GM12878 (cell line): ENCODE data around the gene ACVR2A. TPM values are rescaled to one million over a fixed set of nuclear protein-coding genes. Genes with fewer than 3 reads are reported as not detected.
A peak's percentile ranks its signal among the peaks of the same experiment; 100 is the strongest.

Experiments used
- BACH1 ChIP-seq: fragments of 450-650 bp; IDR thresholded peaks from 2 replicates; pipeline ENCODE4 v1.6.1; 2017; ENCODE audit warnings: mild to moderate bottlenecking, borderline replicate concordance
- CBFB ChIP-seq: IDR thresholded peaks from 2 replicates; pipeline ENCODE4 v1.6.1; 2016; ENCODE audit warnings: antibody characterized with exemption, low read depth
- DPF2 ChIP-seq: fragments of 450-650 bp; IDR thresholded peaks from 2 replicates; pipeline ENCODE4 v1.6.1; 2017; ENCODE audit warnings: mild to moderate bottlenecking
- EED ChIP-seq: sonication (generic); IDR thresholded peaks from 2 replicates; pipeline ENCODE4 v1.6.1; 2016; ENCODE audit warnings: antibody characterized with exemption, low read depth
- ELK1 ChIP-seq: IDR thresholded peaks from 2 replicates; pipeline ENCODE4 v1.6.1; 2012; ENCODE audit warnings: low read depth, low read length, improper control_type of control experiment
- ETV6 ChIP-seq, 2 experiments: fragments of 450-650 bp in 1 of 2; IDR thresholded peaks in 1 of 2; conservative IDR thresholded peaks in 1 of 2; 2 replicates each; pipeline ENCODE4 v1.6.1; 2014; ENCODE audit warnings: antibody characterized with exemption in 1 of 2, borderline replicate concordance in 1 of 2, low read depth in 1 of 2, mild to moderate bottlenecking in 1 of 2, moderate library complexity in 1 of 2
- GATAD2B ChIP-seq: fragments of 450-650 bp; conservative IDR thresholded peaks from 2 replicates; pipeline ENCODE4 v1.6.1; 2017; ENCODE audit warnings: low read depth, mild to moderate bottlenecking, moderate library complexity
- IKZF1 ChIP-seq: fragments of 450-650 bp; conservative IDR thresholded peaks from 2 replicates; pipeline ENCODE4 v1.6.1; 2017; ENCODE audit warnings: antibody characterized with exemption, mild to moderate bottlenecking
- IRF3 ChIP-seq: fragments of 450-650 bp; IDR thresholded peaks from 2 replicates; pipeline ENCODE4 v1.6.1; 2014; ENCODE audit warnings: mild to moderate bottlenecking
- IRF4 ChIP-seq: IDR thresholded peaks from 2 replicates; pipeline ENCODE4 v1.6.1; 2011; ENCODE audit warnings: low read depth, low read length
- MAX ChIP-seq: IDR thresholded peaks from 2 replicates; pipeline ENCODE4 v1.6.1; 2012; ENCODE audit warnings: low read depth, low read length, improper control_type of control experiment
- MEF2B ChIP-seq: fragments of 450-650 bp; IDR thresholded peaks from 2 replicates; pipeline ENCODE4 v1.6.1; 2018; ENCODE audit warnings: mild to moderate bottlenecking, moderate library complexity; ENCODE audit not compliant: partially characterized antibody, poor library complexity, severe bottlenecking
- NBN ChIP-seq: fragments of 450-650 bp; IDR thresholded peaks from 2 replicates; pipeline ENCODE4 v1.6.1; 2016
- NFYA ChIP-seq: IDR thresholded peaks from 2 replicates; pipeline ENCODE4 v1.6.1; 2011; ENCODE audit warnings: low read depth, mild to moderate bottlenecking, low read length, improper control_type of control experiment, borderline replicate concordance
- NR2C1 ChIP-seq: fragments of 450-650 bp; IDR thresholded peaks from 2 replicates; pipeline ENCODE4 v1.6.1; 2017; ENCODE audit warnings: antibody characterized with exemption, mild to moderate bottlenecking, moderate library complexity
- NRF1 ChIP-seq: conservative IDR thresholded peaks from 2 replicates; pipeline ENCODE4 v1.6.1; 2011; ENCODE audit warnings: mild to moderate bottlenecking, low read depth, low read length, improper control_type of control experiment
- PAX8 ChIP-seq: fragments of 450-650 bp; IDR thresholded peaks from 2 replicates; pipeline ENCODE4 v1.6.1; 2017; ENCODE audit warnings: mild to moderate bottlenecking, moderate library complexity
- PML ChIP-seq: IDR thresholded peaks from 2 replicates; pipeline ENCODE4 v1.6.1; 2012; ENCODE audit warnings: low read length, inconsistent platforms
- POLR2A ChIP-seq: IDR thresholded peaks from 2 replicates; pipeline ENCODE4 v1.6.1; 2011; ENCODE audit warnings: low read depth, mild to moderate bottlenecking, low read length
- RBBP5 ChIP-seq: fragments of 200-600 bp; sonication (generic); conservative IDR thresholded peaks from 2 replicates; pipeline ENCODE4 v1.6.1; 2016
- SP1 ChIP-seq: IDR thresholded peaks from one replicate; pipeline ENCODE4 v1.6.1; 2011; ENCODE audit warnings: low read depth, low read length
- SRF ChIP-seq, 2 experiments: IDR thresholded peaks; 2 replicates each; pipeline ENCODE4 v1.6.1; 2011; ENCODE audit warnings: low read depth in 2 of 2, low read length in 2 of 2, mild to moderate bottlenecking in 1 of 2, moderate library complexity in 1 of 2
- polyA plus RNA-seq, 11 experiments: library from polyadenylated mRNA; depleted of rRNA in 4 of 11; unstranded in 6 of 11; stranded (reverse) in 5 of 11; fragments of >200 nt; fragmentation: Nextera tagmentation in 4 of 11; fragmentation: Illumina TruSeq in 1 of 11; extraction: Ambion mirVana in 4 of 11; extraction: Trizol in 1 of 11; gene quantifications; 1 replicate in 1 of 11; 2 replicates in 10 of 11; pipeline versions ENCODE4 v1.2.1 to v1.2.3, GENCODE V29; 2011 to 2016; ENCODE audit warnings: inconsistent platforms in 2 of 11, missing spikeins in 2 of 11, low read depth in 1 of 11
- total RNA-seq, 4 experiments: library from RNA; depleted of rRNA in 3 of 4; stranded (reverse); fragments of >200 nt in 3 of 4; fragmentation: Illumina TruSeq in 1 of 4; extraction: Trizol in 1 of 4; gene quantifications; 2 replicates each; pipeline versions ENCODE4 v1.2.1 to v1.2.3, GENCODE V29; 2013 to 2021
- TF ChIP-seq, protein P1 (sequence below): IDR thresholded peaks from 2 replicates; pipeline ENCODE4 v1.6.1; 2011; ENCODE audit warnings: borderline replicate concordance, low read depth, mild to moderate bottlenecking, moderate library complexity, low read length; ENCODE audit not compliant: insufficient read depth, poor library complexity, severe bottlenecking
- TF ChIP-seq, protein P2 (sequence below): fragments of 450-650 bp; IDR thresholded peaks from 2 replicates; pipeline ENCODE4 v1.6.1; 2017; ENCODE audit warnings: antibody characterized with exemption, mild to moderate bottlenecking, moderate library complexity
- TF ChIP-seq, protein P3 (sequence below): IDR thresholded peaks from 2 replicates; pipeline ENCODE4 v1.6.1; 2011; ENCODE audit warnings: mild to moderate bottlenecking, low read depth, low read length, moderate library complexity; ENCODE audit not compliant: insufficient replicate concordance

Gene ACVR2A
- total and polyA plus RNA-seq, 10 of the 15 experiments (the other 5 are each of a cell fraction or from before 2014, with no cell fraction given), result 0.42 to 3.0 (median 1.7) TPM

GRCh38 chr2:147845411-147845971 is 662 bp downstream of the ACVR2A start (continued):
- TF ChIP-seq, protein P1, sequence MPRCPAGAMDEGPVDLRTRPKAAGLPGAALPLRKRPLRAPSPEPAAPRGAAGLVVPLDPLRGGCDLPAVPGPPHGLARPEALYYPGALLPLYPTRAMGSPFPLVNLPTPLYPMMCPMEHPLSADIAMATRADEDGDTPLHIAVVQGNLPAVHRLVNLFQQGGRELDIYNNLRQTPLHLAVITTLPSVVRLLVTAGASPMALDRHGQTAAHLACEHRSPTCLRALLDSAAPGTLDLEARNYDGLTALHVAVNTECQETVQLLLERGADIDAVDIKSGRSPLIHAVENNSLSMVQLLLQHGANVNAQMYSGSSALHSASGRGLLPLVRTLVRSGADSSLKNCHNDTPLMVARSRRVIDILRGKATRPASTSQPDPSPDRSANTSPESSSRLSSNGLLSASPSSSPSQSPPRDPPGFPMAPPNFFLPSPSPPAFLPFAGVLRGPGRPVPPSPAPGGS, result no peak
- TF ChIP-seq PAX8 (no peak), ETV6 (conservative IDR thresholded peaks at IDR 0.05 in 1 of 2, IDR thresholded peaks at IDR 0.05 in 1 of 2; ENCODE audit: borderline replicate concordance in 1 of 2, low read depth in 1 of 2) (no peak), IRF3 (no peak), EED (no peak), GATAD2B (no peak), CBFB (peak; percentile 81), DPF2 (0 out of 2 replicates have a peak, but pooled peaks have one; percentile 19), PML (no peak), IRF4 (peak; percentile 52; the same call in 1 of the 2 replicates), NR2C1 (no peak), NBN (no peak), SRF (IDR thresholded peaks at IDR 0.05; ENCODE audit: low read depth in 2 of 2, low read length in 2 of 2) (no peak), ELK1 (no peak), MEF2B (no peak), BACH1 (peak; percentile 66), MAX (no peak), SP1 (no peak), RBBP5 (no peak), NRF1 (no peak), IKZF1 (peak; percentile 19; the same call in 1 of the 2 replicates), NFYA (no peak), POLR2A (no peak)
- TF ChIP-seq, protein P2, sequence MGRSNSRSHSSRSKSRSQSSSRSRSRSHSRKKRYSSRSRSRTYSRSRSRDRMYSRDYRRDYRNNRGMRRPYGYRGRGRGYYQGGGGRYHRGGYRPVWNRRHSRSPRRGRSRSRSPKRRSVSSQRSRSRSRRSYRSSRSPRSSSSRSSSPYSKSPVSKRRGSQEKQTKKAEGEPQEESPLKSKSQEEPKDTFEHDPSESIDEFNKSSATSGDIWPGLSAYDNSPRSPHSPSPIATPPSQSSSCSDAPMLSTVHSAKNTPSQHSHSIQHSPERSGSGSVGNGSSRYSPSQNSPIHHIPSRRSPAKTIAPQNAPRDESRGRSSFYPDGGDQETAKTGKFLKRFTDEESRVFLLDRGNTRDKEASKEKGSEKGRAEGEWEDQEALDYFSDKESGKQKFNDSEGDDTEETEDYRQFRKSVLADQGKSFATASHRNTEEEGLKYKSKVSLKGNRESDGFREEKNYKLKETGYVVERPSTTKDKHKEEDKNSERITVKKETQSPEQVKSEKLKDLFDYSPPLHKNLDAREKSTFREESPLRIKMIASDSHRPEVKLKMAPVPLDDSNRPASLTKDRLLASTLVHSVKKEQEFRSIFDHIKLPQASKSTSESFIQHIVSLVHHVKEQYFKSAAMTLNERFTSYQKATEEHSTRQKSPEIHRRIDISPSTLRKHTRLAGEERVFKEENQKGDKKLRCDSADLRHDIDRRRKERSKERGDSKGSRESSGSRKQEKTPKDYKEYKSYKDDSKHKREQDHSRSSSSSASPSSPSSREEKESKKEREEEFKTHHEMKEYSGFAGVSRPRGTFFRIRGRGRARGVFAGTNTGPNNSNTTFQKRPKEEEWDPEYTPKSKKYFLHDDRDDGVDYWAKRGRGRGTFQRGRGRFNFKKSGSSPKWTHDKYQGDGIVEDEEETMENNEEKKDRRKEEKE, result no peak
- TF ChIP-seq, protein P3, sequence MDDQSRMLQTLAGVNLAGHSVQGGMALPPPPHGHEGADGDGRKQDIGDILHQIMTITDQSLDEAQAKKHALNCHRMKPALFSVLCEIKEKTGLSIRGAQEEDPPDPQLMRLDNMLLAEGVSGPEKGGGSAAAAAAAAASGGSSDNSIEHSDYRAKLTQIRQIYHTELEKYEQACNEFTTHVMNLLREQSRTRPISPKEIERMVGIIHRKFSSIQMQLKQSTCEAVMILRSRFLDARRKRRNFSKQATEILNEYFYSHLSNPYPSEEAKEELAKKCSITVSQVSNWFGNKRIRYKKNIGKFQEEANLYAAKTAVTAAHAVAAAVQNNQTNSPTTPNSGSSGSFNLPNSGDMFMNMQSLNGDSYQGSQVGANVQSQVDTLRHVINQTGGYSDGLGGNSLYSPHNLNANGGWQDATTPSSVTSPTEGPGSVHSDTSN, result no peak
